H9 (cell line): ENCODE measurements around the gene PREX1. TPM values are rescaled to one million over a fixed set of nuclear protein-coding genes. Genes with fewer than 3 reads are reported as not detected.

Source experiments
- DNase-seq: peaks from one replicate; pipeline ENCODE4 v3.0.0-alpha.2; 2017
- H2AFZ ChIP-seq: one replicate; pipeline ENCODE4 v1.6.1; 2013; ENCODE audit warnings: mild to moderate bottlenecking, low read length, control low read depth, moderate library complexity
- H2AK5ac ChIP-seq: 2 replicates; pipeline ENCODE4 v1.6.1; 2013; ENCODE audit warnings: low read length, control low read depth, mixed read lengths; ENCODE audit not compliant: insufficient read length
- H2BK120ac ChIP-seq: one replicate; pipeline ENCODE4 v1.6.1; 2013; ENCODE audit warnings: low read depth, mild to moderate bottlenecking, low read length, control low read depth, inconsistent platforms; ENCODE audit not compliant: poor library complexity, severe bottlenecking
- H2BK12ac ChIP-seq: 2 replicates; pipeline ENCODE4 v1.6.1; 2013; ENCODE audit warnings: low read length, control low read depth, mixed read lengths, low read depth; ENCODE audit not compliant: insufficient read length
- H2BK15ac ChIP-seq: 2 replicates; pipeline ENCODE4 v1.6.1; 2013; ENCODE audit warnings: low read depth, low read length, control low read depth
- H2BK20ac ChIP-seq: one replicate; pipeline ENCODE4 v1.6.1; 2013; ENCODE audit warnings: low read depth, mild to moderate bottlenecking, low read length, control low read depth, inconsistent platforms; ENCODE audit not compliant: poor library complexity, severe bottlenecking
- H2BK5ac ChIP-seq: 2 replicates; pipeline ENCODE4 v1.6.1; 2013; ENCODE audit warnings: low read length, control low read depth, mixed read lengths; ENCODE audit not compliant: insufficient read length
- H3K14ac ChIP-seq: 2 replicates; pipeline ENCODE4 v1.6.1; 2013; ENCODE audit warnings: low read length, control low read depth; ENCODE audit not compliant: insufficient read depth
- H3K18ac ChIP-seq: 2 replicates; pipeline ENCODE4 v1.6.1; 2013; ENCODE audit warnings: low read depth, mild to moderate bottlenecking, mixed read lengths, low read length, control low read depth; ENCODE audit not compliant: insufficient read length
- H3K23ac ChIP-seq: 2 replicates; pipeline ENCODE4 v1.6.1; 2013; ENCODE audit warnings: low read length, control low read depth, mixed read lengths, low read depth; ENCODE audit not compliant: insufficient read length
- H3K23me2 ChIP-seq: 2 replicates; pipeline ENCODE4 v1.6.1; 2013; ENCODE audit warnings: low read depth, mild to moderate bottlenecking, mixed read lengths, low read length, control low read depth; ENCODE audit not compliant: insufficient read length, poor library complexity, severe bottlenecking
- H3K27ac ChIP-seq: 2 replicates; pipeline ENCODE4 v1.5.1; 2013; ENCODE audit warnings: low read length, control low read depth, mixed read lengths, low read depth; ENCODE audit not compliant: insufficient read length
- H3K27me3 ChIP-seq: 2 replicates; pipeline ENCODE4 v1.6.1; 2013; ENCODE audit warnings: low read length, control low read depth, inconsistent platforms; ENCODE audit not compliant: insufficient read depth
- H3K4ac ChIP-seq: 2 replicates; pipeline ENCODE4 v1.6.1; 2013; ENCODE audit warnings: low read depth, mild to moderate bottlenecking, control low read depth, inconsistent platforms, low read length, moderate library complexity
- H3K4me1 ChIP-seq: 2 replicates; pipeline ENCODE4 v1.6.1; 2013; ENCODE audit warnings: low read length, control low read depth, inconsistent platforms; ENCODE audit not compliant: insufficient read depth
- H3K4me2 ChIP-seq: 2 replicates; pipeline ENCODE4 v1.6.1; 2013; ENCODE audit warnings: low read length, control low read depth, mixed read lengths; ENCODE audit not compliant: insufficient read length, insufficient read depth
- H3K56ac ChIP-seq: 2 replicates; pipeline ENCODE4 v1.6.1; 2013; ENCODE audit warnings: low read depth, mild to moderate bottlenecking, mixed read lengths, low read length, control low read depth; ENCODE audit not compliant: insufficient read length
- H3K79me1 ChIP-seq: 2 replicates; pipeline ENCODE4 v1.6.1; 2013; ENCODE audit warnings: low read depth, mild to moderate bottlenecking, moderate library complexity, low read length, control low read depth, inconsistent platforms; ENCODE audit not compliant: insufficient read depth, poor library complexity, severe bottlenecking
- H3K79me2 ChIP-seq: 2 replicates; pipeline ENCODE4 v1.6.1; 2013; ENCODE audit warnings: low read length, control low read depth, inconsistent platforms; ENCODE audit not compliant: insufficient read depth
- H3K9ac ChIP-seq: 2 replicates; pipeline ENCODE4 v1.6.1; 2013; ENCODE audit warnings: low read length, control low read depth, mixed read lengths; ENCODE audit not compliant: insufficient read length; ENCODE audit errors: extremely low read depth
- H3K9me3 ChIP-seq: one replicate; pipeline ENCODE4 v1.6.1; 2013; ENCODE audit warnings: low read depth, low read length, inconsistent platforms; ENCODE audit not compliant: control insufficient read depth
- H3T11ph ChIP-seq: one replicate; pipeline ENCODE4 v1.6.1; 2013; ENCODE audit warnings: mild to moderate bottlenecking, low read length, control low read depth, inconsistent platforms
- H4K20me1 ChIP-seq: one replicate; pipeline ENCODE4 v1.6.1; 2013; ENCODE audit not compliant: control insufficient read depth, insufficient read length, insufficient read depth
- H4K5ac ChIP-seq: 2 replicates; pipeline ENCODE4 v1.6.1; 2013; ENCODE audit warnings: low read depth, mild to moderate bottlenecking, mixed read lengths, low read length, control low read depth; ENCODE audit not compliant: insufficient read length
- H4K8ac ChIP-seq: replicated peaks from 2 replicates; pipeline ENCODE4 v1.6.1; 2013; ENCODE audit warnings: low read length, control low read depth, mixed read lengths, low read depth; ENCODE audit not compliant: insufficient read length
- H4K91ac ChIP-seq: 2 replicates; pipeline ENCODE4 v1.6.1; 2013; ENCODE audit warnings: low read depth, mild to moderate bottlenecking, moderate library complexity, mixed read lengths, low read length, control low read depth; ENCODE audit not compliant: insufficient read length
- H3K27ac Mint-ChIP-seq, 3 experiments: 2 replicates in 2 of 3; 3 replicates in 1 of 3; pipeline ENCODE4 v1.8.0; 2020 to 2021; ENCODE audit warnings: mixed read lengths in 3 of 3, mild to moderate bottlenecking in 1 of 3, moderate library complexity in 1 of 3
- H3K27me3 Mint-ChIP-seq: 2 replicates; pipeline ENCODE4 v1.8.0; 2021; ENCODE audit warnings: low read depth, mild to moderate bottlenecking, moderate library complexity, mixed read lengths
- H3K36me3 Mint-ChIP-seq, 3 experiments: 2 replicates in 2 of 3; 3 replicates in 1 of 3; pipeline ENCODE4 v1.8.0; 2020 to 2021; ENCODE audit warnings: low read depth in 3 of 3, mixed read lengths in 3 of 3; ENCODE audit not compliant: insufficient read depth in 1 of 3
- H3K4me1 Mint-ChIP-seq, 2 experiments: 2 replicates each; pipeline ENCODE4 v1.8.0; 2020; ENCODE audit warnings: mixed read lengths in 2 of 2
- H3K4me3 Mint-ChIP-seq, 2 experiments: 2 replicates in 1 of 2; 3 replicates in 1 of 2; pipeline ENCODE4 v1.8.0; 2020 to 2021; ENCODE audit warnings: mild to moderate bottlenecking in 2 of 2, mixed read lengths in 2 of 2, moderate library complexity in 1 of 2
- H3K9me3 Mint-ChIP-seq, 2 experiments: 2 replicates in 1 of 2; 3 replicates in 1 of 2; pipeline ENCODE4 v1.8.0; 2020; ENCODE audit warnings: mild to moderate bottlenecking in 2 of 2, mixed read lengths in 2 of 2, moderate library complexity in 1 of 2
- WGBS: extraction: QIAGEN DNeasy Blood & Tissue Kit; methylation state at CpG from one replicate; pipeline ENCODE4 v1.1.7; 2013; ENCODE audit warnings: missing lambda C conversion rate, low lambda C conversion rate, mixed read lengths; ENCODE audit not compliant: insufficient read length; ENCODE audit errors: extremely low coverage; 5-methylcytosine and 5-hydroxymethylcytosine counted together
- total RNA-seq: library from RNA; stranded (reverse); gene quantifications from 2 replicates; pipeline ENCODE4 v1.2.1, GENCODE V29; 2021
- TF ChIP-seq, protein P1 (sequence below): fragments of 200-600 bp; sonication (generic); conservative IDR thresholded peaks from 3 replicates; pipeline ENCODE4 v1.8.0; 2021; ENCODE audit warnings: antibody characterized with exemption, mild to moderate bottlenecking

The PREX1 gene
- total RNA-seq, 1 experiment from 2014 or later, result 6.6 TPM

- peak; percentile 82 for DNase-seq
- no peak overlapping the region for H4K8ac ChIP-seq
- H3K18ac ChIP-seq, result no peak overlapping the region
- H3K27ac ChIP-seq, result no peak overlapping the region
- H4K20me1 ChIP-seq, result no peaks in the 10 kb centered on the region
- no peak overlapping the region for H3T11ph ChIP-seq
- no peaks in the 10 kb centered on the region; the same call in 1 of the 2 replicates for H3K27me3 ChIP-seq
- no peak overlapping the region for H2BK5ac ChIP-seq
- no CpG with 5 or more reads among the region's 5 CpGs for WGBS
- no peak overlapping the region for H2BK15ac ChIP-seq
- no peak overlapping the region for H3K9ac ChIP-seq
- no peak overlapping the region for H2AK5ac ChIP-seq
- H2BK12ac ChIP-seq, result no peak overlapping the region
- no peaks in the 10 kb centered on the region for H3K79me1 ChIP-seq
- no peaks in the 10 kb centered on the region for H3K4me1 ChIP-seq
- H3K9me3 ChIP-seq, result no peaks in the 10 kb centered on the region
- H3K4me3 Mint-ChIP-seq, result no peak overlapping the region
- H3K27me3 Mint-ChIP-seq, result no peaks in the 10 kb centered on the region
- no peak overlapping the region for H2BK120ac ChIP-seq
- H4K5ac ChIP-seq, result no peak overlapping the region
- H2BK20ac ChIP-seq, result no peak overlapping the region
- TF ChIP-seq, protein P1, sequence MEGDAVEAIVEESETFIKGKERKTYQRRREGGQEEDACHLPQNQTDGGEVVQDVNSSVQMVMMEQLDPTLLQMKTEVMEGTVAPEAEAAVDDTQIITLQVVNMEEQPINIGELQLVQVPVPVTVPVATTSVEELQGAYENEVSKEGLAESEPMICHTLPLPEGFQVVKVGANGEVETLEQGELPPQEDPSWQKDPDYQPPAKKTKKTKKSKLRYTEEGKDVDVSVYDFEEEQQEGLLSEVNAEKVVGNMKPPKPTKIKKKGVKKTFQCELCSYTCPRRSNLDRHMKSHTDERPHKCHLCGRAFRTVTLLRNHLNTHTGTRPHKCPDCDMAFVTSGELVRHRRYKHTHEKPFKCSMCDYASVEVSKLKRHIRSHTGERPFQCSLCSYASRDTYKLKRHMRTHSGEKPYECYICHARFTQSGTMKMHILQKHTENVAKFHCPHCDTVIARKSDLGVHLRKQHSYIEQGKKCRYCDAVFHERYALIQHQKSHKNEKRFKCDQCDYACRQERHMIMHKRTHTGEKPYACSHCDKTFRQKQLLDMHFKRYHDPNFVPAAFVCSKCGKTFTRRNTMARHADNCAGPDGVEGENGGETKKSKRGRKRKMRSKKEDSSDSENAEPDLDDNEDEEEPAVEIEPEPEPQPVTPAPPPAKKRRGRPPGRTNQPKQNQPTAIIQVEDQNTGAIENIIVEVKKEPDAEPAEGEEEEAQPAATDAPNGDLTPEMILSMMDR, result peak; percentile 96
- H4K91ac ChIP-seq, result no peak overlapping the region
- no peak overlapping the region for H3K14ac ChIP-seq
- no peak overlapping the region for H2AFZ ChIP-seq
- no peak overlapping the region for H3K4me2 ChIP-seq
- no peaks in the 10 kb centered on the region for H3K23me2 ChIP-seq
- peaks cover 0 to 6% (median 2%) of the 10 kb centered on the region in 3 experiments; a peak in 5 of 7 replicates for H3K36me3 Mint-ChIP-seq
- H3K9me3 Mint-ChIP-seq, result no peaks in the 10 kb centered on the region; a peak in 1 of 5 replicates
- peak overlapping the region in 1 of 3 experiments; percentile 90; a peak in 3 of 7 replicates for H3K27ac Mint-ChIP-seq
- peaks cover 5% of the 10 kb centered on the region in 2 experiments; a peak in 3 of 4 replicates for H3K4me1 Mint-ChIP-seq
- H3K23ac ChIP-seq, result no peak overlapping the region
- H3K4ac ChIP-seq, result no peak overlapping the region
- H3K56ac ChIP-seq, result no peak overlapping the region
- H3K79me2 ChIP-seq, result no peaks in the 10 kb centered on the region
Measured at GRCh38 chr20:48635791-48636267, 192.0 kb downstream of the PREX1 start.
